NCI-H1092 treated with DMSO at 0.1 percent for 48 hours (cell line): ENCODE data around the gene TEAD3.

Source experiments
- DNase-seq: peaks from one replicate; lab custom pipeline; 2025; lab: John Stamatoyannopoulos, UW

Gene TEAD3

GRCh38 chr6:35492258-35492973, 4.5 kb downstream of the TEAD3 start:
- DNase-seq, result no peak

- no peak for DNase-seq
Measured at GRCh38 chr6:35491558-35492257, 5.2 kb downstream of the TEAD3 start.

GRCh38 chr6:35490821-35491557, 5.9 kb downstream of the TEAD3 start:
- no peak for DNase-seq

GRCh38 chr6:35489995-35490791, 6.7 kb downstream of the TEAD3 start:
- DNase-seq, result no peak

- peak; percentile 8 for DNase-seq
Measured at GRCh38 chr6:35489066-35489465, 7.8 kb downstream of the TEAD3 start.

- DNase-seq, result no peak
Measured at GRCh38 chr6:35488517-35488862, 8.4 kb downstream of the TEAD3 start.

GRCh38 chr6:35487658-35488516, 9.0 kb downstream of the TEAD3 start:
- no peak for DNase-seq

GRCh38 chr6:35486005-35486925, 10.6 kb downstream of the TEAD3 start:
- DNase-seq, result no peak

- no peak for DNase-seq
Measured at GRCh38 chr6:35485402-35485877, 11.4 kb downstream of the TEAD3 start.

GRCh38 chr6:35484921-35485392, 11.9 kb downstream of the TEAD3 start:
- DNase-seq, result no peak

- no peak for DNase-seq
Measured at GRCh38 chr6:35483893-35484645, 12.8 kb downstream of the TEAD3 start.

- DNase-seq, result no peak
Measured at GRCh38 chr6:35483490-35483889, 13.4 kb downstream of the TEAD3 start.

GRCh38 chr6:35483062-35483461, 13.8 kb downstream of the TEAD3 start:
- DNase-seq, result no peak

- no peak for DNase-seq
Measured at GRCh38 chr6:35481226-35481625, 15.7 kb downstream of the TEAD3 start.

GRCh38 chr6:35480176-35480575, 16.7 kb downstream of the TEAD3 start:
- DNase-seq, result no peak

- DNase-seq, result no peak
Measured at GRCh38 chr6:35478259-35478658, 18.6 kb downstream of the TEAD3 start.

GRCh38 chr6:35477551-35478179, 19.2 kb downstream of the TEAD3 start:
- DNase-seq, result peak; percentile 20

GRCh38 chr6:35477028-35477427, 19.9 kb downstream of the TEAD3 start:
- no peak for DNase-seq

GRCh38 chr6:35476004-35476403, 20.9 kb downstream of the TEAD3 start:
- no peak for DNase-seq
